ENCODE measurements around the gene COL19A1.

DNA sequence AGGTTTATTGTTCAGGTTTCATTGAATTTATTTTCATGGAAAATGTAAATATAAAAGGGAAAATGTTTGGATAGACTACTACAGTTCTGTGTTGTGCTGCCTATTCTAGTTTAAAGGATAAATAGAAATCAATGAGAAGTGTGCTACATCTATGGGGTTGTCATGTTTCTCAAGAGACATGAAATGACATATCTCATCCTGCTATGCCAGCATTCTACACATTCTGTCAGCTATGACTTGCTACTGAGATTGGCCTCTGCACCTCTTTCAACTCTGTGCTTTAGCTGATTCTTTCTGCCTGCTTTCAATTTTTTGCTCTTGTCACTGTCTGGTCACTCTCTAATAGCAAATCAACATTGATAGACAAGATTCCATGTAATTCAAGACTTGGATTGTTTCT is 33.8 kb upstream of the COL19A1 start:
- TF ChIP-seq, protein P1, sequence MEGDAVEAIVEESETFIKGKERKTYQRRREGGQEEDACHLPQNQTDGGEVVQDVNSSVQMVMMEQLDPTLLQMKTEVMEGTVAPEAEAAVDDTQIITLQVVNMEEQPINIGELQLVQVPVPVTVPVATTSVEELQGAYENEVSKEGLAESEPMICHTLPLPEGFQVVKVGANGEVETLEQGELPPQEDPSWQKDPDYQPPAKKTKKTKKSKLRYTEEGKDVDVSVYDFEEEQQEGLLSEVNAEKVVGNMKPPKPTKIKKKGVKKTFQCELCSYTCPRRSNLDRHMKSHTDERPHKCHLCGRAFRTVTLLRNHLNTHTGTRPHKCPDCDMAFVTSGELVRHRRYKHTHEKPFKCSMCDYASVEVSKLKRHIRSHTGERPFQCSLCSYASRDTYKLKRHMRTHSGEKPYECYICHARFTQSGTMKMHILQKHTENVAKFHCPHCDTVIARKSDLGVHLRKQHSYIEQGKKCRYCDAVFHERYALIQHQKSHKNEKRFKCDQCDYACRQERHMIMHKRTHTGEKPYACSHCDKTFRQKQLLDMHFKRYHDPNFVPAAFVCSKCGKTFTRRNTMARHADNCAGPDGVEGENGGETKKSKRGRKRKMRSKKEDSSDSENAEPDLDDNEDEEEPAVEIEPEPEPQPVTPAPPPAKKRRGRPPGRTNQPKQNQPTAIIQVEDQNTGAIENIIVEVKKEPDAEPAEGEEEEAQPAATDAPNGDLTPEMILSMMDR (IDR thresholded peaks at IDR 0.05): no peak
- TF ChIP-seq POLR2A (IDR thresholded peaks at IDR 0.05): no peak
- TF ChIP-seq POLR2AphosphoS5 (IDR thresholded peaks at IDR 0.05): no peak

Data from prostate gland (tissue), 2 donors.